CD4-positive, alpha-beta T cell treated with Interleukin-21 for 1 hour (primary cell): ENCODE measurements around the gene CCND1.

Experiments
- DNase-seq: peaks from one replicate; pipeline ENCODE4 v3.0.0-alpha.2; 2020

CCND1 gene

GRCh38 chr11:69640995-69641581 lies at the start of gene CCND1:
Gene CCND1, plus strand, starts transcription at chr11:69641156. Its CDS starts 158 bp downstream, at chr11:69641314.
- peak; percentile 48 for DNase-seq

- no peak for DNase-seq
These were observed 47.8 kb upstream of the CCND1 start for GRCh38 chr11:69592986-69593650.

- no peak for DNase-seq
These were observed 47.1 kb upstream of the CCND1 start for GRCh38 chr11:69593851-69594250.

GRCh38 chr11:69594481-69594880 lies 46.5 kb upstream of the CCND1 start:
- no peak for DNase-seq

- no peak for DNase-seq
These were observed 44.9 kb upstream of the CCND1 start for GRCh38 chr11:69595805-69596665.

GRCh38 chr11:69598147-69598546 lies 42.8 kb upstream of the CCND1 start:
- DNase-seq = no peak

GRCh38 chr11:69599502-69599901 lies 41.5 kb upstream of the CCND1 start:
- DNase-seq = no peak

- DNase-seq = no peak
These were observed 41.0 kb upstream of the CCND1 start for GRCh38 chr11:69600001-69600400.

GRCh38 chr11:69601011-69601975 lies 39.7 kb upstream of the CCND1 start:
- DNase-seq = no peak

- DNase-seq = no peak
These were observed 37.7 kb upstream of the CCND1 start for GRCh38 chr11:69603111-69603836.

GRCh38 chr11:69604055-69604454 lies 36.9 kb upstream of the CCND1 start:
- no peak for DNase-seq

- no peak for DNase-seq
These were observed 35.0 kb upstream of the CCND1 start for GRCh38 chr11:69605737-69606526.

GRCh38 chr11:69609351-69609750 lies 31.6 kb upstream of the CCND1 start:
- DNase-seq = no peak

- DNase-seq = no peak
These were observed 29.1 kb upstream of the CCND1 start for GRCh38 chr11:69611548-69612526.

- DNase-seq = no peak
These were observed 27.4 kb upstream of the CCND1 start for GRCh38 chr11:69613594-69613993.

GRCh38 chr11:69614085-69614484 lies 26.9 kb upstream of the CCND1 start:
- no peak for DNase-seq

- DNase-seq = no peak
These were observed 25.2 kb upstream of the CCND1 start for GRCh38 chr11:69615545-69616278.

- DNase-seq = no peak
These were observed 23.7 kb upstream of the CCND1 start for GRCh38 chr11:69617220-69617619.

GRCh38 chr11:69617682-69618081 lies 23.3 kb upstream of the CCND1 start:
- DNase-seq = no peak
